Endothelial cell (in vitro differentiated cells): Measurements from ENCODE around the gene VAV1. TPM values are rescaled to one million over a fixed set of nuclear protein-coding genes. Genes with fewer than 3 reads are reported as not detected.

Source experiments
- DNase-seq: peaks from one replicate; pipeline ENCODE4 v3.0.0; 2021; ENCODE audit warnings: low spot score
- H3K27ac Mint-ChIP-seq: one replicate; pipeline ENCODE4 v1.8.0; 2021; ENCODE audit warnings: mixed read lengths, inconsistent platforms; ENCODE audit not compliant: unreplicated experiment
- H3K27me3 Mint-ChIP-seq: one replicate; pipeline ENCODE4 v1.8.0; 2021; ENCODE audit warnings: mild to moderate bottlenecking, moderate library complexity, mixed read lengths, inconsistent platforms; ENCODE audit not compliant: unreplicated experiment
- H3K36me3 Mint-ChIP-seq: one replicate; pipeline ENCODE4 v1.8.0; 2021; ENCODE audit warnings: mild to moderate bottlenecking, low read depth, mixed read lengths, inconsistent platforms; ENCODE audit not compliant: unreplicated experiment
- H3K4me1 Mint-ChIP-seq: one replicate; pipeline ENCODE4 v1.8.0; 2021; ENCODE audit warnings: mild to moderate bottlenecking, mixed read lengths, inconsistent platforms; ENCODE audit not compliant: unreplicated experiment
- H3K4me3 Mint-ChIP-seq: one replicate; pipeline ENCODE4 v1.8.0; 2021; ENCODE audit warnings: mild to moderate bottlenecking, mixed read lengths, inconsistent platforms; ENCODE audit not compliant: unreplicated experiment
- H3K9me3 Mint-ChIP-seq: one replicate; pipeline ENCODE4 v1.8.0; 2021; ENCODE audit warnings: mixed read lengths, inconsistent platforms; ENCODE audit not compliant: unreplicated experiment
- total RNA-seq: library from RNA; stranded (reverse); fragmentation: NEBNext Ultra II Directional; extraction: Animal tissue kit (Norgen Biotek cat#: 25700); gene quantifications from one replicate; pipeline ENCODE4 v1.2.1, GENCODE V29; 2021; ENCODE audit not compliant: unreplicated experiment
- TF ChIP-seq, protein P1 (sequence below): fragments of 200-600 bp; sonication (generic); IDR thresholded peaks from one replicate; pipeline ENCODE4 v1.5.0; 2021; ENCODE audit warnings: antibody characterized with exemption; ENCODE audit not compliant: unreplicated experiment

The VAV1 gene
- total RNA-seq, 1 donor from 2014 or later, result not detected

DNA sequence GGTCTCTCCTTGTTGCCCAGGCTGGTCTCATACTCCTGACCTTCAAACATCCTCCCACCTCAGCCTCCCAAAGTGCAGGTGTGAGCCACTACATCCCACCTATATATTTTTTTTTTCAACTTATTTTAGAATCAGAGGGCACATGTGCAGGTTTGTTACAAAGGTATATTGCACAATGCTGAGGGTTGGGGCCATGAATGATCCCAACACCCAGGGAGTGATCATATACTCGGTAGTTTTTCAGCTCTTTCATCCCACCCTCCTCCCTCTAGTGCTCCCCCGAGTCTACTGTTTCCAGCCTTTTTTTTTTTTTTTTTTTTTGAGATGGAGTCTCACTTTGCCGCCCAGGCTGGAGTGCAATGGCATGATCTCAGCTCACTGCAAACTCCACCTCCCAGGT lies 76.5 kb downstream of the VAV1 start:
- TF ChIP-seq, protein P1, sequence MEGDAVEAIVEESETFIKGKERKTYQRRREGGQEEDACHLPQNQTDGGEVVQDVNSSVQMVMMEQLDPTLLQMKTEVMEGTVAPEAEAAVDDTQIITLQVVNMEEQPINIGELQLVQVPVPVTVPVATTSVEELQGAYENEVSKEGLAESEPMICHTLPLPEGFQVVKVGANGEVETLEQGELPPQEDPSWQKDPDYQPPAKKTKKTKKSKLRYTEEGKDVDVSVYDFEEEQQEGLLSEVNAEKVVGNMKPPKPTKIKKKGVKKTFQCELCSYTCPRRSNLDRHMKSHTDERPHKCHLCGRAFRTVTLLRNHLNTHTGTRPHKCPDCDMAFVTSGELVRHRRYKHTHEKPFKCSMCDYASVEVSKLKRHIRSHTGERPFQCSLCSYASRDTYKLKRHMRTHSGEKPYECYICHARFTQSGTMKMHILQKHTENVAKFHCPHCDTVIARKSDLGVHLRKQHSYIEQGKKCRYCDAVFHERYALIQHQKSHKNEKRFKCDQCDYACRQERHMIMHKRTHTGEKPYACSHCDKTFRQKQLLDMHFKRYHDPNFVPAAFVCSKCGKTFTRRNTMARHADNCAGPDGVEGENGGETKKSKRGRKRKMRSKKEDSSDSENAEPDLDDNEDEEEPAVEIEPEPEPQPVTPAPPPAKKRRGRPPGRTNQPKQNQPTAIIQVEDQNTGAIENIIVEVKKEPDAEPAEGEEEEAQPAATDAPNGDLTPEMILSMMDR, result no peak
- Mint-ChIP-seq H3K27me3 (peaks cover 4% of the 10 kb centered on the region), H3K9me3 (peaks cover 11% of the 10 kb centered on the region), H3K27ac (no peak overlapping the region), H3K36me3 (peaks cover 3% of the 10 kb centered on the region), H3K4me1 (no peaks in the 10 kb centered on the region), H3K4me3 (no peak overlapping the region)
- DNase-seq, result no peak

DNA sequence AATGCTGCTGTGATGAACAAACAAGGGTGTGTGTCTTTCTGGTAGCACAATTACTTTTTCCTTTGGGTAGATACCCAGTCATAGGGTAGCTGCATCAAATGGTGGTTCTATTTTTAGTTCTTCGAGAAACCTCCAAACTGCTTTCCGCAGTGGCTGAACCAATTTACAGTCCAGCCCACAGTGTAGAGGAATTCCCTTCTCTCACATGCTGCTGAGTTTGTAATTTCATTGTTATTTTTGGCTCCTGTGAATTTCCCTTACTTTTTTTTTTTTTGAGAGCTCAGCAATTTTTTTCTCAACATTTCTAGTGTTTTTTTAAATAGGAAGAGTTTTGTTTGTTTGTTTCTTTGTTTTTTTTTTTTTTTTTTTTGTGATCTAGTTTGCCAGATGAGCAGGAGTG lies 77.4 kb downstream of the VAV1 start:
- peaks cover 3% of the 10 kb centered on the region for H3K27me3 Mint-ChIP-seq
- H3K36me3 Mint-ChIP-seq, result peaks cover 5% of the 10 kb centered on the region
- no peaks in the 10 kb centered on the region for H3K4me1 Mint-ChIP-seq
- DNase-seq, result no peak
- H3K9me3 Mint-ChIP-seq, result peaks cover 14% of the 10 kb centered on the region
- no peak overlapping the region for H3K27ac Mint-ChIP-seq
- H3K4me3 Mint-ChIP-seq, result no peak overlapping the region
- TF ChIP-seq, protein P1, result no peak

DNA sequence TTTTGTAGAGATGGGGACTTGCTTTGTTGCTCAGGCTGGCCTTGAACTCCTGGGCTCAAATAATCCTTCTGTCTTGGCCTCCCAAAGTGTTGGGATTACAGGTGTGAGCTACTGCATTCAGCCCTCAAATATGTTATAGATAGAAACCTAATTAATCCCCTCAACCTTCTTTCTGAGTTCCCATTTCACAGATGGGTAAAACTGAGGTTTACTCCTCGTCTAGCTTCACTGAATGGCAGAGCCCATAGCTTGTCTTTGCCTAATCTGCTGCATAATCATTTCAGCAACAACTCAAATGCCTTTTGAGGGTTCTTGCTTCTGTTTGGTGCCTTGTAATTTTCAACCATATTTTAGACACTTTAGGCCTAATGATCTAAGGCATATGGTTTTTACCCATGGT lies 78.9 kb downstream of the VAV1 start:
- no peak for DNase-seq
- H3K9me3 Mint-ChIP-seq, result peaks cover 26% of the 10 kb centered on the region

DNA sequence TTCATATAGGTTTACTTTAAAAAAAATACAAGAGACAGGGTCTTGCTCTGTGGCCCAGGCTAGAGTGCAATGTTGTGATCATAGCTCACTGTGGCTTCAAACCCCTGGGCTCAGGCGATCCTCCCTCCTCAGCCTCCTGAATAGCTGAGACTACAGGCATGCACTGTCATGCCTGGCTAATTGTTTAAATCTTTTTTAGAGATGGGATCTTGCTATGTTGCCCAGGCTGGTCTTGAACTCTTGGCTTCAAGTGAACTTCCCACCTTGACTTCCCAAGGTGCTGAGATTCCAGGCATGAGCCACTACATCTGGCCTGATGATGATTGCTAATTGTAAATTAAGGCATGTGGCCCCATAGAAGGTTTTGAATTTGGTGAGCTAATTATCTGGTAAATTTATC lies 79.5 kb downstream of the VAV1 start:
- Mint-ChIP-seq H3K9me3 (peaks cover 31% of the 10 kb centered on the region), H3K27ac (no peak overlapping the region), H3K27me3 (peaks cover 9% of the 10 kb centered on the region), H3K4me3 (no peak overlapping the region), H3K36me3 (peaks cover 18% of the 10 kb centered on the region), H3K4me1 (no peaks in the 10 kb centered on the region)
- TF ChIP-seq, protein P1, result no peak
- no peak for DNase-seq

More for the DNA sequence above, 78.9 kb downstream of the VAV1 start:
- Mint-ChIP-seq H3K27ac (no peak overlapping the region), H3K4me1 (no peaks in the 10 kb centered on the region), H3K36me3 (peaks cover 14% of the 10 kb centered on the region), H3K27me3 (peaks cover 8% of the 10 kb centered on the region), H3K4me3 (no peak overlapping the region)
- TF ChIP-seq, protein P1, result no peak

DNA sequence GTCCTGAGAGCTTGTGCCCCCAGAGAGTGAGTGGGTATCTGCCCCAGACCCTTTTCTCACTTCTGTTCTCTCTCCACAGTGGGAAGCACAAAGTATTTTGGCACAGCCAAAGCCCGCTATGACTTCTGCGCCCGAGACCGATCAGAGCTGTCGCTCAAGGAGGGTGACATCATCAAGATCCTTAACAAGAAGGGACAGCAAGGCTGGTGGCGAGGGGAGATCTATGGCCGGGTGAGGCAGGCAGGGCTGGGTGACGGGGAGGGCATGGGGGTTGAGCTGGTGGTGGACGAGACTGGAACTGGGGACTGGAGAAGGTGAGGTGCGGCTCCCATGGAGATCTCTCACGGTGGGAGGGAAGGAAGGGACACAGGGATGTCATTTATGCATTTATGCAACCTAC lies 81.4 kb downstream of the VAV1 start:
- H3K27ac Mint-ChIP-seq, result no peak overlapping the region
- DNase-seq, result no peak
- H3K27me3 Mint-ChIP-seq, result peaks cover 9% of the 10 kb centered on the region

More for the DNA sequence above, 81.4 kb downstream of the VAV1 start:
- Mint-ChIP-seq H3K4me3 (peak overlapping the region; percentile 49), H3K36me3 (peaks cover 22% of the 10 kb centered on the region), H3K9me3 (peaks cover 31% of the 10 kb centered on the region), H3K4me1 (no peaks in the 10 kb centered on the region)
- TF ChIP-seq, protein P1, result no peak
